GM12864 (cell line): ENCODE measurements around the gene MAST4.

ENCODE experiments used
- DNase-seq: peaks from one replicate; pipeline ENCODE4 v3.0.0-alpha.2; 2011; ENCODE audit warnings: low read depth
- H3K4me3 ChIP-seq: 2 replicates; pipeline ENCODE4 v1.5.1; 2011; ENCODE audit warnings: mild to moderate bottlenecking, low read depth, low read length, control low read depth
- CTCF ChIP-seq: IDR thresholded peaks from 2 replicates; pipeline ENCODE4 v1.5.1; 2011; ENCODE audit warnings: low read depth, mild to moderate bottlenecking, moderate library complexity, low read length, control low read depth, inconsistent platforms; ENCODE audit errors: missing control alignments

The MAST4 gene

DNA sequence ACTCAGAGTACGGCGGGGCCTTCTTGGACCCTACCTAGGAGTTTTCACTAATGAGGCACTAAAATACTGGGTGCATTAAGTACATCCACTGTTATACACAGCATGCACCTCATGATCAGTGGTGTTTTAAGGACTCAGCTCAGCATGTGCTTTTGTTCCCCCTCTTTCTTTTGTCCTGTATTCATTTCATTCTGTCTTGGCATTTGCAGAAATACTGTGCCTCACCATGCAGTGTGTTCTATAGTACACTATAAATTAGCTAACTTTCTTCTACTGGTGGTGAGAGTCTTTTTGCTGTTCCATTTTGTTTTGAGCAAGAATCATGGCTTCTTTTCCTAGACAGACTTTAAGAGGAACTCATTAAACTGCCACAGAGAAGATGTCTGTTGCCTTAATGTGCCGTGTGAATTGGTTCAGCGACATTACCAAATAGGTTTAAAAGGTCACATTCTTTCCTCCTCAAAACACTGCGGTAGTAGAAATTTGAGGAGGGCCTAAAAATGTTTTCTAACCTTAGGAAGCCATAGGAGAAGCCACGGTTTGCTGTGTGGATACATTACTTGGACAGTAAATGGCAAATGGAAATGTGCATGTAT is 276.6 kb downstream of the MAST4 start:
- DNase-seq, result no peak
- H3K4me3 ChIP-seq, result no peak overlapping the region
- no peak for TF ChIP-seq CTCF

DNA sequence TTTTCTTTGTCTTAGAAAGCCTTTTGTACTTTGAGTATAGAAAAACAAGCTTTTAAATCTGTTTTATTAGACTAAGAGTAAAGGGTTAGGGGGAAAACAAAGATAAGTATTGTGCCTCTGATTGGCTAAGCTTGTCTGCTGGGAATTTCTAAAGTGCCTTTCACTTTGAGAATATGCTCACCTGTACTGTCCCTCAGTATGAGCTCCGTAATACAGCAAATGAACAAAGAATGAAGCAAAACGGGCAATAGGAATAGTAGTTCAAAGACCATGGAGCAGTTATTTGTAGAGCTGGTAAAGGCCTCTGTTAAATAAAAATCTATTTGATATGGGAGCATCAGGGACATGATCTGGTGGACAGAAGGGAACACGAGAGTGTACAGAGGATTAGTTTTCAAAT is 277.8 kb downstream of the MAST4 start:
- H3K4me3 ChIP-seq, result no peak overlapping the region
- TF ChIP-seq CTCF, result no peak
- no peak for DNase-seq

DNA sequence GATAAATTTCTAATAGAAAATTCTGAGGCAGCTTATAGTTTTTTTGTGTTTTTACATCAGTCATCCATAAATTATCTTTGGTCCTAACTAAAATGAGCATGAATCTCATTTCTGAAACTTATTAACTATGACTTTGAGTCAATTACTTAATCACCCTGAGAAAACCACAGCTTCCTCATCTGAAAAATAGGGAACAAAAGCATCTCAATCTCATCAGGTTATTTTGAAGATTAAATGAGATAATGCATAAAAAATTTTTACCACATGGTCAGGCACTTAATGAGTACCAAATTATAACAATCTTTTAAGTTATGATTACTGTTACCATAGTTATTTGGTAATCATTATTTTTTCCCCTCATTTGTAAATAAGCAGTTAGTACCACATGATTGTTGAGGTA is 279.1 kb downstream of the MAST4 start:
- no peak overlapping the region for H3K4me3 ChIP-seq
- TF ChIP-seq CTCF, result no peak
- no peak for DNase-seq

- no peak for TF ChIP-seq CTCF
- no peak overlapping the region for H3K4me3 ChIP-seq
- no peak for DNase-seq
Measured at GRCh38 chr5:66876266-66876807, 280.1 kb downstream of the MAST4 start.

DNA sequence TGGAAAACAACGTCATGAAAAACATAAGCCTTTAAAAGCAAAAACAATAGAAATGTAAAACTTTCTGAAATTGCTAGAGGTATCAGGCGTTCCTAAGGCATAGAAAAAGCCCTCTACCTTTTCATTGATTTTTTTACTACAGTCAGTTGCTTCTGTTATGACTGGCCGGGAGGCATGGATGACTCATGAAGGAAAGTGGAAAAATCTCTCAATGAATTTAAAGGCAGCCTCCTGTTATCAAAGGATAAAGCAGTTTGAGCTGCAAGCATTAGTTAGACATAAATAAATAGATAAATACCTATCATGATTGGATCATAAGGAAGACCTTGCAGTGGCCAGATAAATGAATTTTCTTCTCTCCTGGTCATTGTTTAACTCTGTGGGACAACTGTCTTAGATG is 281.6 kb downstream of the MAST4 start:
- no peak overlapping the region for H3K4me3 ChIP-seq
- DNase-seq, result no peak
- TF ChIP-seq CTCF, result no peak

DNA sequence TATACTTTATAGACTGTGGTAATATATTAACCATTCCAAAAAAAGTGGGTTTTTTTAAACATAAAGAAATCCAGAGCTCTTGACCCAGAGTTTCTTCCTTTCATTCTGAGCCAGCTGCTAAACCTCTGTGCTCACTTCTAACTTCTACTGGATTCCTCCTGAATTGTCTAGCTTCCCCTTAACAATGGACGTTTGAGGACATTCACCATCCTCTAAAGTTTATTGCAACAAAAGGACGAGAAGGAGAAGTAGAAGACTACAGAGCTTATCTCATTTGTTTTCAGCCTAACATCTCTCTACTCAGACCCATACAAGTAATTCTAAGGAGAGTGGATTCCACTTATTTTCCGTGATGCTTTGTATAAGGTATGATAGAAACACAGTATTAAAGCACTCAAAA is 284.2 kb downstream of the MAST4 start:
- no peak for DNase-seq
- no peak overlapping the region for H3K4me3 ChIP-seq
- no peak for TF ChIP-seq CTCF

DNA sequence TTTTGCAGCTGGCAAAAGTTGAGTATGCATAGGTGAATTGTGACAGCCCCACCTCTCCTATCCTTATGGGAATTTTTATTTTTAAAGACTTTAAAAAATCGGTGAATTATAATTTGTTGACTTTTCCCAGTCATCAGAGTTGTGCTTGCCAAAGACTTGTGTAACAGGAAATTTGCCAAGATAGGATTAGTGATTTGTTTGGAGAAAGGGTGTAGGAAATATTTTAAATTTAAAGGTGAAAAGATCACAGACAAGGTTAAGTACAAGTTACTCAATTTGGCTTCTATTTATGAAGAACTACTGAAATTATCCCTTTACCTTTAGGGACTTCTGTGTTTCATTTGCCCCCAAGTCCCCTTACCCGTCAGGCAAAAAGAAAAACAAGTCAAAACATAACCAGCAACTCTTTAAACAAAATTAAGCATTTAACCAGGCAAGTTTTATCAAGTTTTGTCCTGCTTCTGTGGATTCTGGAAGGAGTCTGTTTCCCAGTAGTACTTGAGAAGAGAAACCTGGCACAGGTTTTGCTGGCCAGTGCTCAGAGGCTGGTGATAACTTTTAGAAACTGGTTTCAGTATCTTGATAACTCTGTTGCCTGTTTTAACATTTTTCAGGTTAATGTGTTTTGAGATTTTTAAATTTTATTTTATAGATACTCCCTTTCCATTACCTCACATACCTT is 285.4 kb downstream of the MAST4 start:
- DNase-seq, result no peak
- H3K4me3 ChIP-seq, result no peak overlapping the region
- no peak for TF ChIP-seq CTCF
